BLaER1 treated with 17β-estradiol and CSF1 and Interleukin-3, amounts not matched to agents 10 nM and 100 nM (cell line): Measurements from ENCODE around the gene TRAPPC4.
"Not testable (repeated sequence)": the region's sequence is repeated elsewhere in the genome, so short reads cannot be mapped to it uniquely, and the experiment has no call there.

Experiments used
- H3K27ac ChIP-seq, 11 experiments: shearing (Covaris generic); formaldehyde crosslinking; 2 replicates each; pipeline ENCODE4 v1.8.1; 2022
- H3K27me3 ChIP-seq, 11 experiments: shearing (Covaris generic); formaldehyde crosslinking; 2 replicates each; pipeline ENCODE4 v1.8.1; 2022
- H3K36me3 ChIP-seq, 11 experiments: shearing (Covaris generic); formaldehyde crosslinking; 2 replicates each; pipeline ENCODE4 v1.8.1; 2022
- H3K4me1 ChIP-seq, 10 experiments: shearing (Covaris generic); formaldehyde crosslinking; 2 replicates each; pipeline ENCODE4 v1.8.1; 2022
- H3K4me2 ChIP-seq, 11 experiments: shearing (Covaris generic); formaldehyde crosslinking; 2 replicates each; pipeline ENCODE4 v1.8.1; 2022
- H3K4me3 ChIP-seq, 10 experiments: shearing (Covaris generic); formaldehyde crosslinking; 2 replicates each; pipeline ENCODE4 v1.8.1; 2022
- H3K9ac ChIP-seq, 11 experiments: shearing (Covaris generic); formaldehyde crosslinking; 2 replicates each; pipeline ENCODE4 v1.8.1; 2022
- H3K9me3 ChIP-seq, 11 experiments: shearing (Covaris generic); formaldehyde crosslinking; replicated peaks in 1 of 11; 2 replicates each; pipeline ENCODE4 v1.8.1; 2022
- H4K20me1 ChIP-seq, 11 experiments: shearing (Covaris generic); formaldehyde crosslinking; 2 replicates each; pipeline ENCODE4 v1.8.1; 2022
- Cebpa-rat ChIP-seq, 11 experiments: shearing (Covaris generic); IDR thresholded peaks; 2 replicates each; pipeline ENCODE4 v1.8.1; 2022

TRAPPC4 gene

DNA sequence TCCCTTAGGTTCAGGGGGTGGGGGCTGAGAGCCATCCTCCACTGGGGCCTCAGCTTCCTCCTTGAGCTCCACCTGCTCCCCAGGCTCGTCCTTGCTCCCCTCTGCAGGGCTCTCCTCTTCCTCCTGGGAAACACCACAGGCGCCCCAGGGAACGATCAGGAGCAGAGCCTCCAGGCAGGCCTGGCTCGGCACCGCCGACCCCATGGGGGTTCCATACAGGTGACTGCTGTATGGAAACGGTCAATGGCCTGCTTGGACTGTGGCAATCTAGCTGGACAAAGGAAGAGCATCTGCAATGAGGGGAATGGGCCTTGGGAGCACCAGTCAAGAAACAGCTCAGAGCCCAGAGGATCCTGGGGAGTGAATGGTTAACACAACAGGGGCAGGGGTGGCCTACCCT, 30.5 kb downstream of the TRAPPC4 start:
- Histone ChIP-seq H3K9me3 (no peaks in the 10 kb centered on the region), H3K36me3 (peaks cover 97 to 99% (median 99%) of the 10 kb centered on the region in 11 experiments), H3K4me2 (no peak overlapping the region), H3K27ac (no peak overlapping the region), H4K20me1 (peaks cover 5 to 97% (median 56%) of the 10 kb centered on the region in 11 experiments; a peak in 17 of 22 replicates), H3K27me3 (no peaks in the 10 kb centered on the region), H3K4me1 (peaks cover 0 to 3% (median 0%) of the 10 kb centered on the region in 10 experiments; a peak in 2 of 20 replicates), H3K9ac (peak overlapping the region in 2 of 11 experiments; percentile 14 to 32; a peak in 1 of 22 replicates), H3K4me3 (no peak overlapping the region)
- no peak for TF ChIP-seq Cebpa-rat (IDR thresholded peaks at IDR 0.05)

- H3K27ac ChIP-seq = no peak overlapping the region
- H3K36me3 ChIP-seq = peaks cover 88 to 91% (median 91%) of the 10 kb centered on the region in 11 experiments
- no peak overlapping the region for H3K4me3 ChIP-seq
- no peaks in the 10 kb centered on the region for H3K9me3 ChIP-seq
- no peak overlapping the region for H3K9ac ChIP-seq
- peaks cover 12 to 25% (median 17%) of the 10 kb centered on the region in 10 experiments for H3K4me1 ChIP-seq
- no peaks in the 10 kb centered on the region for H3K27me3 ChIP-seq
- no peak for TF ChIP-seq Cebpa-rat (IDR thresholded peaks at IDR 0.05)
- H4K20me1 ChIP-seq = peaks cover 14 to 98% (median 71%) of the 10 kb centered on the region in 11 experiments; a peak in 19 of 22 replicates
- H3K4me2 ChIP-seq = no peak overlapping the region
Observed at GRCh38 chr11:119051440-119052162, 33.0 kb downstream of the TRAPPC4 start.

- Histone ChIP-seq H3K9me3 (no peaks in the 10 kb centered on the region), H4K20me1 (peaks cover 14 to 91% (median 71%) of the 10 kb centered on the region in 11 experiments; a peak in 19 of 22 replicates), H3K4me1 (peaks cover 12 to 25% (median 17%) of the 10 kb centered on the region in 10 experiments), H3K36me3 (peaks cover 81 to 85% (median 84%) of the 10 kb centered on the region in 11 experiments), H3K4me3 (no peak overlapping the region), H3K4me2 (no peak overlapping the region), H3K27ac (no peak overlapping the region), H3K27me3 (no peaks in the 10 kb centered on the region), H3K9ac (no peak overlapping the region)
- no peak for TF ChIP-seq Cebpa-rat (IDR thresholded peaks at IDR 0.05)
Observed at GRCh38 chr11:119052163-119052814, 33.7 kb downstream of the TRAPPC4 start.

GRCh38 chr11:119054418-119054817, 35.9 kb downstream of the TRAPPC4 start:
- Histone ChIP-seq H3K4me3 (no peak overlapping the region), H3K9ac (peak overlapping the region in 9 of 11 experiments; percentile 15 to 99 (median 97); a peak in 7 of 22 replicates), H3K9me3 (no peaks in the 10 kb centered on the region; a peak in 1 of 22 replicates), H3K36me3 (peaks cover 59 to 63% (median 63%) of the 10 kb centered on the region in 11 experiments), H3K27ac (no peak overlapping the region), H4K20me1 (peaks cover 14 to 70% (median 56%) of the 10 kb centered on the region in 11 experiments; a peak in 19 of 22 replicates), H3K4me1 (peaks cover 20 to 34% (median 24%) of the 10 kb centered on the region in 10 experiments), H3K4me2 (peak overlapping the region in 2 of 11 experiments; percentile 88 to 93; a peak in 2 of 22 replicates), H3K27me3 (no peaks in the 10 kb centered on the region)
- no peak for TF ChIP-seq Cebpa-rat (IDR thresholded peaks at IDR 0.05)

DNA sequence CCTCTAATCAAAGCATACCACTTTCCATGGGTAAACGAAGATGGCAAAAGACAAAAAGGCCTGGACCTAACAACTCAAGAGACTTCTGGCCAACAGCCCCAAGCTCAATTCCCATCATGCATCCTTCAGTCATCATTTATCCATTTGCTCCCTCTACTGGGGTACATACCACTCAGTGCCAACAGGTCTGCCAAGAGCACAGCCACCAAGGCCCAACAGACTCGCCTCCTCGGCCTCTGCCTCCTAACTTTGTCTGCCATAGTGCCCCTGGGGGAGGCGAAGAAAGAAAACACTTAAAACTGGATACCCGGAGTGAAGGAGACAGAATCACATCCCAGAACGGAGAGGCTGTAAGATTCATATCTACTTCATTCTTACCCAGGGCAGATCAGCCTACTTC, 37.3 kb downstream of the TRAPPC4 start:
- Histone ChIP-seq H3K36me3 (peaks cover 44 to 57% (median 48%) of the 10 kb centered on the region in 11 experiments), H3K9me3 (peaks cover 0 to 2% (median 0%) of the 10 kb centered on the region in 11 experiments; a peak in 2 of 22 replicates), H4K20me1 (peaks cover 14 to 59% (median 50%) of the 10 kb centered on the region in 11 experiments; a peak in 19 of 22 replicates), H3K27ac (peak overlapping the region; percentile 87 to 98 (median 95)), H3K4me1 (peaks cover 20 to 34% (median 24%) of the 10 kb centered on the region in 10 experiments), H3K9ac (peak overlapping the region; percentile 91 to 99 (median 97)), H3K4me2 (peak overlapping the region; percentile 83 to 97 (median 91)), H3K27me3 (no peaks in the 10 kb centered on the region), H3K4me3 (peak overlapping the region; percentile 84 to 100 (median 94))
- no peak for TF ChIP-seq Cebpa-rat (IDR thresholded peaks at IDR 0.05)

DNA sequence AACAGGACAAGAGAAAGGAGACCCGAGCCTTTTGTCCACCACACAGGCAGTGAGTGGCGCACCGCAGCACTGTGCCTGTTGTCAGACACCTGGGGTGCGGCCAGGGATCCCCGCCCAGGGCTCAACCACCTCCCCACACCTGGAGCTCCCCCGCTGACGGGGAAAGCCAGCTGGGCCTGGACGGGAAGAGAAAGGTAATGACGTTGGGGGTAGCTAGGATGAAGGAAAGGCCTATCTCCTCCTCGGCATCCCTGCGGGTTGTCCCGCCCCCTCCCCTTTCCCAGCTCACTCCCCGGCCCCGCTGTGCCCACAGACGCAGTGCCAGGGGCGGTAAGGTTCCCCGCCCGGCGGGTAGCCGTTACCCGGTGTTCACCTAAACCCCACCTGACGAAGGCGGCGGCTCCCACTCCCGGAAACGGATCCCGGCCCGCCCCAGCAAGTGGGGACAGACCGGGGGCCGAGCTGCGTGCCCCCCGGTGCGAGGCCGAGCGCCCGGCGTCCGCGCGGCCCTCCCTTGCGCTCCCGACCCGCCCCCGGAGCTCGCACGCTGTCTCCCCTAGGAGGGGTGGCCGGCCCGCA, 37.9 kb downstream of the TRAPPC4 start:
- TF ChIP-seq Cebpa-rat (IDR thresholded peaks at IDR 0.05) = no peak
- Histone ChIP-seq H4K20me1 (peaks cover 14 to 53% (median 44%) of the 10 kb centered on the region in 11 experiments; a peak in 19 of 22 replicates), H3K27me3 (no peaks in the 10 kb centered on the region), H3K9ac (peak overlapping the region; percentile 91 to 99 (median 97)), H3K9me3 (peaks cover 0 to 2% (median 0%) of the 10 kb centered on the region in 11 experiments; a peak in 2 of 22 replicates), H3K27ac (peak overlapping the region; percentile 87 to 98 (median 95)), H3K4me2 (peak overlapping the region; percentile 83 to 97 (median 91)), H3K4me3 (peak overlapping the region; percentile 84 to 100 (median 94)), H3K4me1 (peaks cover 20 to 34% (median 24%) of the 10 kb centered on the region in 10 experiments), H3K36me3 (peaks cover 38 to 51% (median 42%) of the 10 kb centered on the region in 11 experiments)

- H3K9ac ChIP-seq = peak within 1 kb of the TSS; percentile 91 to 99 (median 97)
- peak within 1 kb of the TSS; percentile 87 to 98 (median 95) for H3K27ac ChIP-seq
- peaks cover 32 to 50% (median 35%) of the 10 kb centered on the region in 11 experiments for H3K36me3 ChIP-seq
- TF ChIP-seq Cebpa-rat (IDR thresholded peaks at IDR 0.05) = no peak
- H3K27me3 ChIP-seq = no peaks in the 10 kb centered on the region
- H4K20me1 ChIP-seq = peaks cover 14 to 46% (median 38%) of the 10 kb centered on the region in 11 experiments; a peak in 19 of 22 replicates
- H3K4me1 ChIP-seq = peaks cover 20 to 34% (median 24%) of the 10 kb centered on the region in 10 experiments
- H3K9me3 ChIP-seq = peaks cover 0 to 2% (median 0%) of the 10 kb centered on the region in 11 experiments; a peak in 2 of 22 replicates
- H3K4me3 ChIP-seq = peak within 1 kb of the TSS; percentile 84 to 100 (median 94)
- peak within 1 kb of the TSS; percentile 83 to 97 (median 91) for H3K4me2 ChIP-seq
Observed at GRCh38 chr11:119057000-119057769, 38.6 kb downstream of the TRAPPC4 start, which contains the start of gene HYOU1. TSS of gene HYOU1 (minus strand) at chr11:119057205. CDS start at chr11:119056160, 1,045 bp downstream.

GRCh38 chr11:119059128-119059527, 40.6 kb downstream of the TRAPPC4 start:
- peaks cover 20 to 33% (median 24%) of the 10 kb centered on the region in 10 experiments for H3K4me1 ChIP-seq
- not testable (repeated sequence) for H3K4me3 ChIP-seq, H3K9ac ChIP-seq

More at GRCh38 chr11:119059128-119059527, 40.6 kb downstream of the TRAPPC4 start:
- peaks cover 6 to 26% (median 22%) of the 10 kb centered on the region in 11 experiments; a peak in 19 of 22 replicates for H4K20me1 ChIP-seq
- H3K4me2 ChIP-seq, H3K27me3 ChIP-seq, H3K9me3 ChIP-seq, H3K27ac ChIP-seq: not testable (repeated sequence)
- H3K36me3 ChIP-seq = peaks cover 12 to 31% (median 16%) of the 10 kb centered on the region in 11 experiments
